Endometrial microvascular endothelial cells (primary cell): ENCODE data around the gene CC2D2B. TPM values are rescaled to one million over a fixed set of nuclear protein-coding genes. Genes with fewer than 3 reads are reported as not detected.
"Not testable (repeated sequence)": the region's sequence is repeated elsewhere in the genome, so short reads cannot be mapped to it uniquely, and the experiment has no call there.

ENCODE experiments used
- in situ Hi-C: cut with HindIII; loops from 2 replicates; pipeline ENCODE4 v1.10.0; 2017; ENCODE audit warnings: low sequenced_read_pairs, low pct_unique_long_range_greater_than_20kb; ENCODE audit errors: inconsistent ontology term
- total RNA-seq: library from RNA; depleted of rRNA; stranded (reverse); fragments of >200 nt; gene quantifications from one replicate; pipeline ENCODE4 v1.2.3, GENCODE V29; 2015; ENCODE audit errors: inconsistent ontology term

The CC2D2B gene
- total RNA-seq, 1 donor from 2014 or later, result 2.0 TPM

GRCh38 chr10:95988702-95989101 lies 80.9 kb downstream of the CC2D2B start:
- in situ Hi-C loops, result no loop called here

- in situ Hi-C loops, result not testable (repeated sequence)
These were observed 86.6 kb downstream of the CC2D2B start for GRCh38 chr10:95994376-95994775.

GRCh38 chr10:95998255-95998784 lies 90.5 kb downstream of the CC2D2B start:
- in situ Hi-C loops, result no loop called here

GRCh38 chr10:96013956-96014355 lies 106.2 kb downstream of the CC2D2B start:
- in situ Hi-C loops, result no loop called here

GRCh38 chr10:96014473-96015102 lies 106.8 kb downstream of the CC2D2B start:
- in situ Hi-C loops, result no loop called here

GRCh38 chr10:96017191-96017687 lies 109.5 kb downstream of the CC2D2B start:
- in situ Hi-C loops, result no loop called here

- in situ Hi-C loops, result no loop called here
These were observed 113.6 kb downstream of the CC2D2B start for GRCh38 chr10:96021332-96021731.

- in situ Hi-C loops, result no loop called here
These were observed 115.0 kb downstream of the CC2D2B start for GRCh38 chr10:96022739-96023138.

- in situ Hi-C loops, result no loop called here
These were observed 115.4 kb downstream of the CC2D2B start for GRCh38 chr10:96023168-96023567.

GRCh38 chr10:96025566-96025965 lies 117.8 kb downstream of the CC2D2B start:
- in situ Hi-C loops, result no loop called here

- in situ Hi-C loops, result no loop called here
These were observed 126.8 kb downstream of the CC2D2B start for GRCh38 chr10:96034625-96035024.

- in situ Hi-C loops, result no loop called here
These were observed 131.0 kb downstream of the CC2D2B start for GRCh38 chr10:96038476-96039387.

GRCh38 chr10:96041146-96041545 lies 133.4 kb downstream of the CC2D2B start:
- in situ Hi-C loops, result no loop called here

- in situ Hi-C loops, result no loop called here
These were observed 135.5 kb downstream of the CC2D2B start, which contains the start of gene CCNJ for GRCh38 chr10:96043033-96043892. CCNJ (plus strand) TSS chr10:96043583; CDS start chr10:96044394, 811 bp downstream.

- in situ Hi-C loops, result no loop called here
These were observed 136.3 kb downstream of the CC2D2B start for GRCh38 chr10:96043893-96044715.

GRCh38 chr10:96044736-96045135 lies 137.0 kb downstream of the CC2D2B start:
- in situ Hi-C loops, result no loop called here

- in situ Hi-C loops, result no loop called here
These were observed 138.8 kb downstream of the CC2D2B start for GRCh38 chr10:96046546-96046945.
